ENCODE results near the gene CSK.

GRCh38 chr15:74823324-74823723 is 41.4 kb downstream of the CSK start:
- TF ChIP-seq CTCF (IDR thresholded peaks at IDR 0.05), result no peak
- TF ChIP-seq POLR2A (IDR thresholded peaks at IDR 0.05), result no peak
- TF ChIP-seq POLR2AphosphoS5 (IDR thresholded peaks at IDR 0.05), result no peak
- TF ChIP-seq EP300 (IDR thresholded peaks at IDR 0.05; ENCODE audit: low read depth), result no peak

Measured in transverse colon (tissue), 4 donors.